ENCODE measurements around the gene TSPAN1. TPM values are rescaled to one million over a fixed set of nuclear protein-coding genes. Genes with fewer than 3 reads are reported as not detected.

TSPAN1 gene
- total and polyA plus RNA-seq, 2 of the 13 experiments (the other 11 are each of a cell fraction or from before 2014, with no cell fraction given), result 1.7 to 2.9 TPM

Small RNA genes within 50 kb of the gene (small RNA-seq; reads per million reads assigned to genes)
- 0 reads per million in 3 experiments for gene AL672043.1 (ENCODE audit: insufficient read depth in 2 of 3, insufficient read length in 3 of 3, low read depth in 2 of 3, low replicate concordance in 1 of 3)

Other genes starting within 250 kb of the TSPAN1 start
- gene PIK3R3, start 42.5 kb upstream of the TSPAN1 start, total RNA-seq (2016; rRNA removed; fragmentation: Illumina TruSeq; extraction: Trizol), result 6.9 and 9.7 TPM in 2 replicates
- 0.31 and 0.37 TPM in 2 replicates for gene PIK3R3, start 42.5 kb upstream of the TSPAN1 start, polyA plus RNA-seq (2011; rRNA removed)
- not detected in 2 replicates for gene P3R3URF, start 1.4 kb downstream of the TSPAN1 start, total RNA-seq (2016; rRNA removed; fragmentation: Illumina TruSeq; extraction: Trizol)
- gene P3R3URF, start 1.4 kb downstream of the TSPAN1 start, polyA plus RNA-seq (2011; rRNA removed), result not detected in 2 replicates
- 25.5 and 33.9 TPM in 2 replicates for gene POMGNT1, start 23.3 kb downstream of the TSPAN1 start, total RNA-seq (2016; rRNA removed; fragmentation: Illumina TruSeq; extraction: Trizol)
- gene POMGNT1, start 23.3 kb downstream of the TSPAN1 start, polyA plus RNA-seq (2011; rRNA removed), result 46.8 and 60.2 TPM in 2 replicates
- 0.07 and 0.10 TPM in 2 replicates for gene LURAP1, start 28.2 kb downstream of the TSPAN1 start, total RNA-seq (2016; rRNA removed; fragmentation: Illumina TruSeq; extraction: Trizol)
- 0.05 and 0.09 TPM in 2 replicates for gene LURAP1, start 28.2 kb downstream of the TSPAN1 start, polyA plus RNA-seq (2011; rRNA removed)
- gene RAD54L, start 72.7 kb downstream of the TSPAN1 start, total RNA-seq (2016; rRNA removed; fragmentation: Illumina TruSeq; extraction: Trizol), result 30.0 and 30.1 TPM in 2 replicates
- 8.1 and 10.2 TPM in 2 replicates for gene RAD54L, start 72.7 kb downstream of the TSPAN1 start, polyA plus RNA-seq (2011; rRNA removed)
- gene LRRC41, start 128.5 kb downstream of the TSPAN1 start, total RNA-seq (2016; rRNA removed; fragmentation: Illumina TruSeq; extraction: Trizol), result 51.9 and 53.6 TPM in 2 replicates
- gene LRRC41, start 128.5 kb downstream of the TSPAN1 start, polyA plus RNA-seq (2011; rRNA removed), result 48.1 and 64.1 TPM in 2 replicates
- gene UQCRH, start 128.6 kb downstream of the TSPAN1 start, total RNA-seq (2016; rRNA removed; fragmentation: Illumina TruSeq; extraction: Trizol), result 556 and 776 TPM in 2 replicates
- gene UQCRH, start 128.6 kb downstream of the TSPAN1 start, polyA plus RNA-seq (2011; rRNA removed), result 389 and 548 TPM in 2 replicates
- gene NSUN4, start 165.7 kb downstream of the TSPAN1 start, total RNA-seq (2016; rRNA removed; fragmentation: Illumina TruSeq; extraction: Trizol), result 23.5 and 27.1 TPM in 2 replicates
- 21.5 and 24.0 TPM in 2 replicates for gene NSUN4, start 165.7 kb downstream of the TSPAN1 start, polyA plus RNA-seq (2011; rRNA removed)
- gene FAAH, start 219.2 kb downstream of the TSPAN1 start, total RNA-seq (2016; rRNA removed; fragmentation: Illumina TruSeq; extraction: Trizol), result 1.5 and 11.0 TPM in 2 replicates
- gene FAAH, start 219.2 kb downstream of the TSPAN1 start, polyA plus RNA-seq (2011; rRNA removed), result 5.4 and 7.3 TPM in 2 replicates

Measured in HepG2 (cell line).